Activated CD8-positive, alpha-beta T cell treated with anti-CD3 and anti-CD28 coated beads, Interleukin-2, amount 10 ng/mL, durations not matched to agents 7 days and 5 days (primary cell): ENCODE data around the gene CLK2. TPM values are rescaled to one million over a fixed set of nuclear protein-coding genes. Genes with fewer than 3 reads are reported as not detected.

Experiments used
- ATAC-seq: fragments of 150-1000 bp; cut with Tn5 transposase; one replicate; pipeline ENCODE4 v1.10.0; 2021; ENCODE audit warnings: moderate library complexity
- CTCF ChIA-PET: fragments of 350-600 bp; sonication (Branson Sonifier 250); formaldehyde crosslinking; loops from one replicate; lab custom pipeline; 2021; ENCODE audit warnings: antibody characterized with exemption; lab: Charles Lee
- POLR2A ChIA-PET: fragments of 350-600 bp; sonication (Branson Sonifier 250); formaldehyde crosslinking; loops from one replicate; lab custom pipeline; 2021; ENCODE audit warnings: antibody characterized with exemption; lab: Charles Lee
- DNase-seq: peaks from one replicate; pipeline ENCODE4 v3.0.0-alpha.2; 2020
- H3K27ac Mint-ChIP-seq: one replicate; pipeline ENCODE4 v1.8.0; 2021; ENCODE audit warnings: mild to moderate bottlenecking, mixed read lengths
- H3K27me3 Mint-ChIP-seq: one replicate; pipeline ENCODE4 v1.8.0; 2021; ENCODE audit warnings: low read depth, mixed read lengths
- H3K36me3 Mint-ChIP-seq: one replicate; pipeline ENCODE4 v1.8.0; 2021; ENCODE audit warnings: low read depth, mixed read lengths
- H3K4me1 Mint-ChIP-seq: one replicate; pipeline ENCODE4 v1.8.0; 2021; ENCODE audit warnings: low read depth, mixed read lengths
- H3K4me3 Mint-ChIP-seq: one replicate; pipeline ENCODE4 v1.8.0; 2021; ENCODE audit warnings: mild to moderate bottlenecking, mixed read lengths
- H3K9me3 Mint-ChIP-seq: one replicate; pipeline ENCODE4 v1.8.0; 2022; ENCODE audit warnings: mixed read lengths; ENCODE audit not compliant: insufficient read depth
- total RNA-seq, 2 experiments: library from RNA; stranded (reverse); gene quantifications; one replicate each; pipeline ENCODE4 v1.2.3, GENCODE V29; 2021

CLK2 gene
- total RNA-seq, 2 experiments from 2014 or later: 101 to 104 TPM

GRCh38 chr1:155279268-155279667, 6.0 kb upstream of the CLK2 start:
- Mint-ChIP-seq H3K27ac (no peak overlapping the region), H3K27me3 (no peaks in the 10 kb centered on the region), H3K36me3 (no peaks in the 10 kb centered on the region), H3K9me3 (no peaks in the 10 kb centered on the region), H3K4me3 (no peak overlapping the region), H3K4me1 (peaks cover 22% of the 10 kb centered on the region)
- POLR2A ChIA-PET: interaction anchor here (0.6 kb wide), 1 partner anchor 1131 kb away, joined by 4 read pairs; no protein-coding TSS in a partner anchor
- CTCF ChIA-PET: interaction anchor here (1.3 to 1.9 kb wide), 6 partner anchors 12 to 43 kb away, joined by 3 to 13 read pairs (median 5); partner anchors contain the start of genes FDPS and SCAMP3
- ATAC-seq: no peak
- no peak for DNase-seq

DNA sequence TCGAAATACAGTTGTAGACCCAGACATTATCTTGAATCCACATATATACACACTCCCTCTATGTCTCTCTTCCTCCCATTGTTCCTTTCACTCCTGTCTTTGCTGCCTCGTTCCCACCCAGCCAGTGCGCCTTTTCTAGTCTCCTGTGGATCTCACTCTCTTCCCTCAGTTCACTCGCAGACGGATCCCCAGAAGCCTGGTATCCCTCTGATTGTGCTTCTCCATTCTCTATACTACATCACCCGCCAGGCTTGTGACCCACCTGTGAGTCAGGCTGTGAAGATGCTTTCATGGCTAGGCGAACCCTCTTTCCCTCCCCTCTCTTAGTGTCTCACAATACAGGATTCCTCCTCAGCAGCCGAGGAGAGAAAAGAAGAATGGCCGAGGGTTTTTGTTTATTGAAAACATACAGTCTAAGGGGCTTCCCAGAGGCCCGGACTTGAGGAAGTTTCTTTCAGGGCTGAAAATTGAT, 5.4 kb upstream of the CLK2 start:
- peaks cover 25% of the 10 kb centered on the region for H3K4me1 Mint-ChIP-seq
- no peak for DNase-seq
- ChIA-PET POLR2A (interaction anchor here (1.0 to 1.2 kb wide), 3 partner anchors 39 to 45 kb away, joined by 3 to 4 read pairs (median 3); no protein-coding TSS in a partner anchor), CTCF (interaction anchor here (0.9 to 1.9 kb wide), 7 partner anchors 12 to 45 kb away, joined by 3 to 13 read pairs (median 4); partner anchors contain the start of genes FDPS and SCAMP3)
- H3K4me3 Mint-ChIP-seq: peak overlapping the region; percentile 67
- ATAC-seq: no peak
- H3K27ac Mint-ChIP-seq: no peak overlapping the region
- no peaks in the 10 kb centered on the region for H3K27me3 Mint-ChIP-seq
- no peaks in the 10 kb centered on the region for H3K9me3 Mint-ChIP-seq
- no peaks in the 10 kb centered on the region for H3K36me3 Mint-ChIP-seq

DNA sequence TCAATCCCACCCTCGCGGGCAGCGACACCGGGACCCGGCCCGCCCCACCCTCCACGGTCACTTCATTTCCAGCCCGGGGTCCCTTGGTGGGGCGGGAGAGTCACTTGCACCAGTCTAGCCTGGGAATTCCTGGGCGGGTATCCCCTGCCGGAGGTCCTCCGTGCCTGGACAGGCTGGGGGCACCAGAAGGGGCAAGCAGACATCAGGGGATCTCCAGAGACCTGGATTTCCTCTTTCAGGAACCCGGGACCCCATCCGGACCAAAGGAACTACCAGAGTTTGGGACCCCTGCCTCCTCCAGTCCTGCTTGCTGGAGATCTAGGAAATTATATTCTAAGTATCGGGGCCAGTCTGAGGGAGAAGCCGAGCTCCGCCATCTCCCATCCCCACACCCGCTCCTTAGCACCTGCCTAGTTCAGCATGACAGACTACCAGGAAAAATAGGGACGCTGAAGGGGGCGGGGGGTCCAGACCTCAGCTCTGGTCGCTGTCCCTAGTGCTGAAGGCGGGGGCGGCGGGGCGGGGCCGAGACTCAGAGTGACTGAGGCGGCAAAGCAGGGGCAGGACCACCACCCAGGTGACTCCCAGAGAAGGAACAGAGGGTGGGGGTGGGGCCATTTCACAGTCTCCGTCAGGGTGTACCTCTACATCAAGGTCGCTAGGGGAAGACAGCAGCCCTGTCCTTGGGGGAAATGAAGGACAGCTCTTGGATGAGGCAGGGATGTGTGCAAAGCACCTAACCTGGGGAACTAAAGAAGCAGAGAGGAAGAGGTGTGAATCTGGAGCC, 4.8 kb upstream of the CLK2 start:
- H3K27ac Mint-ChIP-seq: no peak overlapping the region
- H3K27me3 Mint-ChIP-seq: no peaks in the 10 kb centered on the region
- POLR2A ChIA-PET: interaction anchor here (1.0 to 1.2 kb wide), 3 partner anchors 39 to 46 kb away, joined by 3 to 4 read pairs (median 3); no protein-coding TSS in a partner anchor
- H3K9me3 Mint-ChIP-seq: no peaks in the 10 kb centered on the region
- peak overlapping the region; percentile 67 for H3K4me3 Mint-ChIP-seq
- peaks cover 27% of the 10 kb centered on the region for H3K4me1 Mint-ChIP-seq
- DNase-seq: peak; percentile 79
- peak; percentile 25 for ATAC-seq
- H3K36me3 Mint-ChIP-seq: no peaks in the 10 kb centered on the region
- CTCF ChIA-PET: interaction anchor here (0.6 to 1.9 kb wide), 7 partner anchors 11 to 321 kb away, joined by 3 to 13 read pairs (median 4); partner anchors contain the start of genes FDPS and SCAMP3

DNA sequence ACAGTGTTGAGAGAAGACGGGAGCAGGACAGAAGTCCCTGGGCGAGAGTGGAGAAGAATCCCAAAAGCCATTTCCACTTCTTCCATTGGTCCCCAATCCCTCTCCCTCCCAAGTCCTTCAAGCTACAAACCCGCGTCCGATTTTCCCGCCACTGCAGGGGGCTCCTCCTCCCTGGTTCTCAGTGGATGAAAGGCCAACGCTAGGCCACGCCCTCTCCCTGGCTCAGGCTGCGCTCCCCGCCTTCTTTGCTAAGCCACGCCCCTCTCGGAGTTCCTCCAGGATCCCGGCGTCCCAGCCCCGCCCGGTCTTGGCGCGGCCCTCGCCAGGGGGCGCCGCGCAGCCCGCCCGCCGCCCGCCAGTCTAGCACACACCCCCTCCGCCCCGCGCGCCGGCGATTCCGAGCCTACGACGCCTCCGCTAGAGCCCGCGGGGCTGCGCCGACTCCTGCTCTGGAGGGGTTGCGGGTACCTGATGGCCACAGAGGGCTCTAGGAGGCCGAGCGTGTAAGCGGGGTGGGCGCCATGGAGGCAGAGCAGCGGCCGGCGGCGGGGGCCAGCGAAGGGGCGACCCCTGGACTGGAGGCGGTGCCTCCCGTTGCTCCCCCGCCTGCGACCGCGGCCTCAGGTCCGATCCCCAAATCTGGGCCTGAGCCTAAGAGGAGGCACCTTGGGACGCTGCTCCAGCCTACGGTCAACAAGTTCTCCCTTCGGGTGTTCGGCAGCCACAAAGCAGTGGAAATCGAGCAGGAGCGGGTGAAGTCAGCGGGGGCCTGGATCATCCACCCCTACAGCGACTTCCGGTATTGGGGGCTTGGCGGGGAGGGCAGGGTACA, 4.0 kb upstream of the CLK2 start, which contains the start of gene HCN3:
HCN3 (plus strand) TSS at position 394 of the 832 bp plus-strand sequence; CDS start at position 522, 128 bp downstream.
- H3K36me3 Mint-ChIP-seq: peaks cover 7% of the 10 kb centered on the region
- H3K27me3 Mint-ChIP-seq: no peaks in the 10 kb centered on the region
- H3K4me1 Mint-ChIP-seq: peaks cover 32% of the 10 kb centered on the region
- no peaks in the 10 kb centered on the region for H3K9me3 Mint-ChIP-seq
- DNase-seq (peak; percentile 95), ATAC-seq (peak; percentile 71)
- H3K4me3 Mint-ChIP-seq: peak within 1 kb of the TSS; percentile 67
- POLR2A ChIA-PET: interaction anchor here (1.2 kb wide), 1 partner anchor 40 kb away, joined by 4 read pairs; no protein-coding TSS in a partner anchor
- peak within 1 kb of the TSS; percentile 1 for H3K27ac Mint-ChIP-seq
- CTCF ChIA-PET: interaction anchor here (0.6 to 3.6 kb wide), 9 partner anchors 16 to 322 kb away, joined by 3 to 34 read pairs (median 6); partner anchors contain the start of genes FDPS, RUSC1 and SCAMP3

DNA sequence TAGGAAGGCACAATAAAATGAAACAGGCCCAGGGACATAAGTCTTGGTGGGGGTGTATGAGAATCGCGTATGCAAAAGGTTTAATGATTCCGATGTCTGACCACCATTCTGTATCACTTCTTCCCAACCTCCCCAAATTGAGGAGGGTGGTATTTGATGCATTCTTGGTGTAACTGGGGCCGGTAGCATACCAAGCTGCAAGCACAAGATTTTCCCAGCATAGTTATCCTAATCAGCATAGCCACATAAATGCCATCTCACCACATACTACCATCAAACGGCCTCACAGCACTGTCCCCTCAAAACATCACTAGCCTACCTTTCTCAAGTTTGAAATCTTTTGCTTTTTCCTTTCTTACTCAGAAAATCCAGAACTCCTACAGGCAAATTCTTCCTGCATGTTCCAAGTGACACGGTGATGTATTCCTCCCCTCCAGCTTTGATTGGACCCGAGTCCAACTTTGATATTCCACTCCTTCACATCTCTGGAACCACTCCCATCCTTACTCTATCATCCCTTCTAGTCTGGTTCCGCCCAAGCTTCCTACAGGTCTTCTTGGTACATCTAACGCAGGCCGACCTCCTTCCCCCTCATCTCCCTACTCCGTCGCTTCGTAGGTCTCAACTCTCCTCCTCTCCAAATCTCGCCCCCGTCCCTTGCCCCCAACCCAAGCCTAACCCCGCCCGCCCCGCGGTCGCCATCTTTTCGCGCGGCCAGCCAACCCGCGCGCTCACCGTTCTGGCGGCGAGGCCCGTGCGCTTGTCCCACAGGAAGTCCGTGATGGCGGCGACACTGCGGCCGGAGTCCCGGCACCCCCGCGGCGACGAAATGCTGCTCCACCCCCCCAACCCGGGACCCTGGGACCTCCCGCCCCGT, 600 bp downstream of the CLK2 start:
- peaks cover 45% of the 10 kb centered on the region for H3K4me1 Mint-ChIP-seq
- no peak for DNase-seq
- H3K9me3 Mint-ChIP-seq: no peaks in the 10 kb centered on the region
- CTCF ChIA-PET: interaction anchor here (0.9 to 6.1 kb wide), 8 partner anchors 11 to 188 kb away, joined by 3 to 52 read pairs (median 4); partner anchors contain the start of genes ENTREP3, RUSC1 and SCAMP3
- H3K27me3 Mint-ChIP-seq: no peaks in the 10 kb centered on the region
- H3K27ac Mint-ChIP-seq: peak overlapping the region; percentile 96
- peak overlapping the region; percentile 91 for H3K4me3 Mint-ChIP-seq
- ATAC-seq: peak; percentile 44
- H3K36me3 Mint-ChIP-seq: peaks cover 44% of the 10 kb centered on the region
- POLR2A ChIA-PET: interaction anchor here (0.5 to 3.1 kb wide), 15 partner anchors 9 to 302 kb away, joined by 3 to 21 read pairs (median 4); partner anchors contain the start of genes ENTREP3, FDPS, RUSC1 and SCAMP3

DNA sequence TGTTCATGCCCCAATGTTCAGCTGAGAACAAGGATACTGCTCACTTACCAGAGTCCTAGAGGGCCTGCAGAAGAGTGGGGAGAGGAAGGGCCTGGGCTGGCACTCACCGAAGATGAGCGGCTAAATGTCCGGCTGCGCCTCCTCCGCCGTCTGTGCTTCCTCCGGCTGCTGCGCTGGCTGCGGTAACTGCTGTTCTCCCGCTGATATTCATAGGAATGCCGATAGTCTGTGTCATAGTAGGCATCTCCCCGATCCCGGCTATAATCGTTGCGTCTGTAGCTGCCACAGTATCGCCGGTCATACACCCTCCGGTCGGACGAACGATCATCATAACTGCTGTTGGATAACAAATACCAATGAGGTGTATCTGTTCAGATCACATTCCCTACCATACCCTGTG, 3.9 kb downstream of the CLK2 start:
- H3K36me3 Mint-ChIP-seq: peaks cover 73% of the 10 kb centered on the region
- no peak overlapping the region for H3K27ac Mint-ChIP-seq
- DNase-seq (no peak), ATAC-seq (no peak)
- CTCF ChIA-PET: interaction anchor here (1.7 to 6.1 kb wide), 2 partner anchors 13 to 18 kb away, joined by 3 to 52 read pairs; no protein-coding TSS in a partner anchor
- POLR2A ChIA-PET: no interaction called here
- H3K4me3 Mint-ChIP-seq: no peak overlapping the region
- H3K4me1 Mint-ChIP-seq: peaks cover 33% of the 10 kb centered on the region
- H3K9me3 Mint-ChIP-seq: no peaks in the 10 kb centered on the region
- H3K27me3 Mint-ChIP-seq: no peaks in the 10 kb centered on the region

DNA sequence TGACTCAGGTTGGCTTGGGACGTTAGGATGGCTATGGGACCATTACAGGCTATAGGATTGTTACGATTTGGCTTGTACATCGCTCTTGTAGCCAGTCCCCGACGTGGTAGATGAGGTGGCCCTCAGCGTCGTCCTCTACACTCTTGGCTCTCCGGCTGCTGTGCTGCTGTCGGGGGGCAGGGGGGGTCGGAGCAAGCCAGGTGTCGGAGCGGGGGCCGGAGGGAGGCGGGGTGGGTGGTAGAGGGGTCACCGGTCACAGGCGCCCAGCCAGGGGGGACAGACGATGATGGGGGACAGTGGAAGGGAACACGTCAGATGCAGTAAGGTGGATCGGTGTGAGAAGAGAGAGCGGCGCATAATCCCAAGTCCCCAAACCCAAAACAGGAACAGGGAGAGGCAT, 4.7 kb downstream of the CLK2 start:
- ChIA-PET POLR2A (no interaction called here), CTCF (interaction anchor here (1.7 kb wide), 1 partner anchor 13 kb away, joined by 3 read pairs; no protein-coding TSS in a partner anchor)
- no peaks in the 10 kb centered on the region for H3K9me3 Mint-ChIP-seq
- no peak overlapping the region for H3K4me3 Mint-ChIP-seq
- DNase-seq (no peak), ATAC-seq (no peak)
- no peaks in the 10 kb centered on the region for H3K27me3 Mint-ChIP-seq
- peaks cover 35% of the 10 kb centered on the region for H3K4me1 Mint-ChIP-seq
- no peak overlapping the region for H3K27ac Mint-ChIP-seq
- H3K36me3 Mint-ChIP-seq: peaks cover 81% of the 10 kb centered on the region

GRCh38 chr1:155267373-155267772, 5.9 kb downstream of the CLK2 start:
- ChIA-PET POLR2A (interaction anchor here (1.3 kb wide), 1 partner anchor 23 kb away, joined by 8 read pairs; no protein-coding TSS in a partner anchor), CTCF (interaction anchor here (1.4 to 5.5 kb wide), 2 partner anchors 11 to 15 kb away, joined by 3 to 59 read pairs; no protein-coding TSS in a partner anchor)
- ATAC-seq: no peak
- no peak for DNase-seq
- no peaks in the 10 kb centered on the region for H3K9me3 Mint-ChIP-seq
- H3K4me3 Mint-ChIP-seq: no peak overlapping the region
- no peaks in the 10 kb centered on the region for H3K27me3 Mint-ChIP-seq
- no peak overlapping the region for H3K27ac Mint-ChIP-seq
- peaks cover 43% of the 10 kb centered on the region for H3K4me1 Mint-ChIP-seq
- peaks cover 87% of the 10 kb centered on the region for H3K36me3 Mint-ChIP-seq

DNA sequence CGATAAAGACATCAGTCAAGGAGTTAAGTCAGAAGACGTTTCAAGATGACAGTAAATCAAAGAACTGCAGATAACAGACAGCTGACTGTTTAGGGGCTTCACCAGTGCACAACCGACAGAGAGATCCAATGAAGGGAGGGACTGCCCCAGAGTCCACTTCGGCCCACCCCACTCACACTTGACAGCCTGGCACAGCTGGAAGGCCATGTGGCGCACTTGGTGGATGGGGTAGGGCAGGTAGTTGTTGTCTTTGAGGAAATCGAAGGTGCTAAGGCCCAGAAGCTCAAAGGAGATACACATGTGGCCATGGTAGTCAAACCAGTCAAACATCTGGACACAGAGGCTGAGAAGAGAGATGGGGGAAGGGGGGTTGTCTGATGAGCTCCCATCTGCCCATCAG, 6.8 kb downstream of the CLK2 start:
- DNase-seq: no peak
- H3K4me3 Mint-ChIP-seq: no peak overlapping the region
- H3K9me3 Mint-ChIP-seq: no peaks in the 10 kb centered on the region
- ChIA-PET CTCF (interaction anchor here (0.9 to 5.5 kb wide), 5 partner anchors 12 to 182 kb away, joined by 3 to 59 read pairs (median 4); partner anchors contain the start of gene THBS3), POLR2A (interaction anchor here (1.3 to 1.5 kb wide), 2 partner anchors 11 to 22 kb away, joined by 6 to 8 read pairs; partner anchors contain the start of gene ENTREP3)
- ATAC-seq: no peak
- H3K4me1 Mint-ChIP-seq: peaks cover 42% of the 10 kb centered on the region
- peaks cover 89% of the 10 kb centered on the region for H3K36me3 Mint-ChIP-seq
- H3K27ac Mint-ChIP-seq: no peak overlapping the region
- no peaks in the 10 kb centered on the region for H3K27me3 Mint-ChIP-seq

DNA sequence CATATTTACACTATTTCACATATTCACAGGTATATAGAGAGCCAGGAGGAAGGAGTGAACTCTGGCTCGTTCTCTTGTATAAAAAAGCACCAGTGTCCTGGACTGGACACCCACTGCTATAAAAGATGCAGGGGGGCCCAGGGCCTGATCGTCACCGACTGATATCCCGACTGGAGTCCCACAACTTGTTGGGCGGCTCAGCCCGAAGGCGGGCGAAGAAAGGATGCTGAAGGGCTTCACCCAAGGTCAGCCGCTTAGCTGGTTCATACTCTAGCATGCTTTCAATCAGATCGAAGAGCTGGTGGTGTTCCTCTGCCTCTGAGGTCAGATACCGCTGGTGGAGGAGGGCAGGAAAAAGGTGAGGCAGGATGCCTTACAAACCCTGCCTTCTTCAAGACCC, 10.2 kb downstream of the CLK2 start:
- CTCF ChIA-PET: interaction anchor here (0.8 to 5.5 kb wide), 2 partner anchors 11 to 61 kb away, joined by 3 to 59 read pairs; no protein-coding TSS in a partner anchor
- Mint-ChIP-seq H3K36me3 (peaks cover 77% of the 10 kb centered on the region), H3K4me1 (peaks cover 42% of the 10 kb centered on the region), H3K27ac (peak overlapping the region; percentile 93), H3K4me3 (peak overlapping the region; percentile 98), H3K27me3 (no peaks in the 10 kb centered on the region), H3K9me3 (no peaks in the 10 kb centered on the region)
- POLR2A ChIA-PET: interaction anchor here (0.8 to 1.8 kb wide), 2 partner anchors 10 to 45 kb away, joined by 3 to 10 read pairs; partner anchors contain the start of genes CLK2 and FDPS
- DNase-seq: no peak
- ATAC-seq: no peak
